Body of pancreas (tissue), 4 donors: ENCODE results near the gene MROH8.

ENCODE experiments used
- CTCF ChIP-seq, 7 experiments: fragments of 450-650 bp in 4 of 7; fragments of 200-600 bp in 3 of 7; sonication (generic) in 3 of 7; IDR thresholded peaks; one replicate each; pipeline ENCODE4 v1.5.1; 2016 to 2019; ENCODE audit warnings: antibody characterized with exemption in 7 of 7
- POLR2A ChIP-seq, 3 donors: fragments of 450-650 bp; IDR thresholded peaks; one replicate each; pipeline ENCODE4 v1.6.1; 2016; ENCODE audit warnings: antibody characterized with exemption in 3 of 3, mild to moderate bottlenecking in 2 of 3

- TF ChIP-seq CTCF (IDR thresholded peaks at IDR 0.05) (no peak), POLR2A (IDR thresholded peaks at IDR 0.05) (no peak)
These were observed 32.1 kb downstream of the MROH8 start for GRCh38 chr20:37147250-37147649.
